Activated naive CD4-positive, alpha-beta T cell treated with anti-CD3 and anti-CD28 coated beads, Interleukin-2, amount 50 U/mL, for 24 hours (primary cell): ENCODE data around the gene PAX1.

Source experiments
- H3K27ac Mint-ChIP-seq: one replicate; pipeline ENCODE4 v1.8.0; 2021; ENCODE audit warnings: mild to moderate bottlenecking, mixed read lengths
- H3K27me3 Mint-ChIP-seq: one replicate; pipeline ENCODE4 v1.8.0; 2021; ENCODE audit warnings: mixed read lengths
- H3K36me3 Mint-ChIP-seq: one replicate; pipeline ENCODE4 v1.8.0; 2021; ENCODE audit warnings: mixed read lengths
- H3K4me1 Mint-ChIP-seq: one replicate; pipeline ENCODE4 v1.8.0; 2021; ENCODE audit warnings: mixed read lengths
- H3K4me3 Mint-ChIP-seq: one replicate; pipeline ENCODE4 v1.8.0; 2021; ENCODE audit warnings: mild to moderate bottlenecking, mixed read lengths
- H3K9me3 Mint-ChIP-seq: one replicate; pipeline ENCODE4 v1.8.0; 2021; ENCODE audit warnings: mixed read lengths

The PAX1 gene

GRCh38 chr20:21710863-21711431 is 5.5 kb downstream of the PAX1 start:
- H3K27me3 Mint-ChIP-seq, result peaks cover 36% of the 10 kb centered on the region
- no peak overlapping the region for H3K27ac Mint-ChIP-seq
- no peaks in the 10 kb centered on the region for H3K9me3 Mint-ChIP-seq
- no peaks in the 10 kb centered on the region for H3K4me1 Mint-ChIP-seq
- no peak overlapping the region for H3K4me3 Mint-ChIP-seq
- no peaks in the 10 kb centered on the region for H3K36me3 Mint-ChIP-seq

DNA sequence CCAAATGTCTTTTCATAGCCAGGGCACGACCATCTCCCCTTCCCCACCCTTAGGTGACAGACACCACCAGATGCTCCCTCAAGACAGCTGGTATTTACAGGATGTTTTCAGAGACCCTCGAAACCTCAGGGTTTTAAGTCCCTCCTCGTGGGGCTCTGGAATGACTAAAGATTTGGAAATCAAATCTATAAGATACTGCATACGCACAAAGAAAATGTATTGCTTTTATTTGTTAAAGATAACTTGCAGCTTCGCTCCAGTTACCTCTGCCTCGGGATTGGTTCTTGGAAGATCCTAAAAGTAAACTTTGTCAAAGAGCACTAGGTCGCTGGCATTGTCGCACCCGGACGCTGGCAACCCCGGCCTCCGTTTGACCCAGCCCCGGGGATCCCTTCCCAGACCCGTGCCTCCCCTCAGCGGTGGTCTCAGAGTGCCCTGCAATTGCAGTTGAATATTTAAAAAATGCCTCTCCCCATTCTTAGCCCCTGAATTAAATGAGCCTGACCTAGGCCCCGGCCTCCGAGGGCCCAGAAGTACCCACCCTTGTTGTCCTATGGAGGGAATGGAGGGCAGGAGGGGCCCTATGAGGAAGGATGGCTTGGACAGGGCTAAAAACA is 7.1 kb downstream of the PAX1 start:
- Mint-ChIP-seq H3K4me1 (no peaks in the 10 kb centered on the region), H3K27me3 (peaks cover 42% of the 10 kb centered on the region), H3K36me3 (no peaks in the 10 kb centered on the region), H3K9me3 (no peaks in the 10 kb centered on the region), H3K4me3 (no peak overlapping the region), H3K27ac (no peak overlapping the region)

DNA sequence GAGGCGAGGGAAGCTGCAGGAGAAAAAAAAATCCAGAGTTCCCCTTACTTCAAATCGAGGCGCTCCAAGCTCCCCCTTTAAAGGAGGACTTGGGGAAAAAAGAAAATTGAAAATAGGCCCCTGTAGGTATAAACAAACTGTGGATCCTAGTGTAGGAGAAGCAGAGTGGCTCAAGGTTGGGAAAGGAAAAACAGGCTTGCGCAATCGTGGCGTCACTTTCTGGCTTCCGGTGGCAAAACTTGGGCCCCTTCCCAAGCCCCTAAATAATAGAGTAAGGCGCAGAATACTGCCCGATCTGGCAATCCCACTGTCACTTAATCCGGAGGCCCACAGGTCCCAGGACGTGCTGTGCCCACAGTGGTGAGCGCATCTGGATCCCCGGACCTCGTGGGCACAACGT is 8.0 kb downstream of the PAX1 start:
- H3K4me3 Mint-ChIP-seq, result no peak overlapping the region
- no peak overlapping the region for H3K27ac Mint-ChIP-seq
- no peaks in the 10 kb centered on the region for H3K4me1 Mint-ChIP-seq
- H3K27me3 Mint-ChIP-seq, result peaks cover 44% of the 10 kb centered on the region
- H3K36me3 Mint-ChIP-seq, result no peaks in the 10 kb centered on the region
- H3K9me3 Mint-ChIP-seq, result no peaks in the 10 kb centered on the region

- H3K4me1 Mint-ChIP-seq, result no peaks in the 10 kb centered on the region
- H3K36me3 Mint-ChIP-seq, result no peaks in the 10 kb centered on the region
- H3K27ac Mint-ChIP-seq, result no peak overlapping the region
- peaks cover 39% of the 10 kb centered on the region for H3K27me3 Mint-ChIP-seq
- H3K4me3 Mint-ChIP-seq, result no peak overlapping the region
- no peaks in the 10 kb centered on the region for H3K9me3 Mint-ChIP-seq
Measured at GRCh38 chr20:21713901-21714296, 8.4 kb downstream of the PAX1 start.

GRCh38 chr20:21714297-21715192 is 9.1 kb downstream of the PAX1 start:
- no peaks in the 10 kb centered on the region for H3K4me1 Mint-ChIP-seq
- H3K9me3 Mint-ChIP-seq, result no peaks in the 10 kb centered on the region
- no peak overlapping the region for H3K27ac Mint-ChIP-seq
- peaks cover 41% of the 10 kb centered on the region for H3K27me3 Mint-ChIP-seq
- no peaks in the 10 kb centered on the region for H3K36me3 Mint-ChIP-seq
- H3K4me3 Mint-ChIP-seq, result no peak overlapping the region

DNA sequence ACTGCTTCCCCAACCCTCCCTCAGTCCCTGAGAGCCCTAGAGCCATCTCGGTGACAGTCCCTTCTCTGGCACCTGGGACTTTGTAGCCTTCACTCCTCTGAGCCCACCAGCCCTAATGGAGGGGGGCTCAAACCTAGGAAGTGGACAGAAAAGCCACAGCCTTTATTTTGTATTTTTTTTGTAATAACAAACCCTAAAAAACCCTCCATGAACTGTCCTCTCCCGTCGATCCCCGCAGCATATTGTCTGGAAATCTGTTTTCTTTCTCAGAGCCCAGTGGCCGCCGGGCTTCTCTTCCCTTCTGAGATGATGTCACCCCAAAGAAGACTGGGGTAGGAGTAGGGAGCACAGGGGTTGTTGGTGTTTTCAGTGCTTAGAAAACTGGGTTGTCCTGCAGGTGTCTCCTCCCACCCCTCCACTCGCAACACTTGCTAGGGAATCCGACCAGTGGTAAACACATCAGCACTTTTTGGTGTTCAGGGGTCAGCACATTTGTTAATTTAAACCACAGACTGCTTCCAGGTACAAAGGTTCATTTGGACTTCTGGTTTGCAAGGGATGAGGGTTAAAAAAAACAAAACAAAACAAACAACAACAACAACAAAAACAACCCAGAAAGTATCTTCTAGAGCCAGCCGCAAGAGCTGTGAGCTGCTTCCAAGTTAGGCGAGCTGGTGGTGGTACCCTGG is 9.9 kb downstream of the PAX1 start:
- H3K4me3 Mint-ChIP-seq, result no peak overlapping the region
- no peak overlapping the region for H3K27ac Mint-ChIP-seq

DNA sequence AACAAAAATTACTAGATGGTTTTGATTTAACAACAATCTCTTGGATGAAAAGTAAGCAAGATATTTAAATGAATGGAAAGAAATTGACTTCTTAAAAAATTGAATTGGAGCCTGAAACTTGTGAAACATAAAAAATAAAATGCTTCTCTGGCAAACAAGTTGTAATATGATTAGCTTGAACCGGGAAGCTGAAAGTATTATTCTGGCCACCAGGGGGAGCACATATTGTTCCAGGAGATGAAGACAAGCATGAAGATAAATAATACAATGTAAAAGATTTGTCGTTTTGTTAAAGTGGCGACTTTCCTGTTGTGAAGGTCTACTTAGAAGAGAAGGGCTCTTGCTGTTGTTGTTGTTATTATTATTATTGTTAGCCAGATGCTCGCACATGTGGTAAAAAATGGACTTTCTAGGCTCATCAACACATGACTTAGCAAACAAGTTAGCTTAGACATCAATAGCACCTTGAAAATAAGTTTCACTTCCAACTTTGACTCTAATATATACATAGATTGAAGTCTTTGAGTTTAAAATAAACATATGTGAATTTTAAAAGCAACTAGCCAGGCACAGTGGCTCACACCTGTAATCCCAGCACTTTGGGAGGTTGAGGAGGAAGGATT is 14.2 kb downstream of the PAX1 start:
- Mint-ChIP-seq H3K27ac (no peak overlapping the region), H3K27me3 (peaks cover 28% of the 10 kb centered on the region), H3K36me3 (no peaks in the 10 kb centered on the region), H3K4me3 (no peak overlapping the region), H3K9me3 (no peaks in the 10 kb centered on the region), H3K4me1 (no peaks in the 10 kb centered on the region)

More for the DNA sequence above, 9.9 kb downstream of the PAX1 start:
- H3K36me3 Mint-ChIP-seq, result no peaks in the 10 kb centered on the region
- peaks cover 38% of the 10 kb centered on the region for H3K27me3 Mint-ChIP-seq
- H3K4me1 Mint-ChIP-seq, result no peaks in the 10 kb centered on the region
- H3K9me3 Mint-ChIP-seq, result no peaks in the 10 kb centered on the region

DNA sequence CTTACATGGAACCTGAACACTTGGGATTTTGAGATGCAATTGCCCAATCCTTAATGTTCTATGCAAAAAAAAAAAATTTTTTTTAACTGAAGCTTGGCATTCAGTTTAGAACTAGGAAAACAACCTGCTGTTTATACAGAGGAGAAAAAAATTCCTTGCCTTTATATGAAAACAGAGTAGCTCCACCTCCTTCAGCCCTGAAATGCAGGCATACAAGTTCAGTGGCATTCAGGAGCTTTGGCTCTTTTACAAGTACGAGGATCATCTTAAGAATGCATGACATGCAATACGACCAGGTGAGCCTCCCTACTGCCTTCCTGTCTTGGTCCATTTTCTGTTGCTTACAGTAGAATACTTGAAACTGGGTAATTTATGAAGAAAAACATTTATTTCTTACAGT is 20.4 kb downstream of the PAX1 start:
- Mint-ChIP-seq H3K9me3 (no peaks in the 10 kb centered on the region), H3K27me3 (peaks cover 2% of the 10 kb centered on the region), H3K4me1 (no peaks in the 10 kb centered on the region), H3K27ac (no peak overlapping the region), H3K36me3 (no peaks in the 10 kb centered on the region), H3K4me3 (no peak overlapping the region)

GRCh38 chr20:21729316-21729715 is 23.9 kb downstream of the PAX1 start:
- no peaks in the 10 kb centered on the region for H3K4me1 Mint-ChIP-seq
- H3K4me3 Mint-ChIP-seq, result no peak overlapping the region
- H3K27ac Mint-ChIP-seq, result no peak overlapping the region
- no peaks in the 10 kb centered on the region for H3K36me3 Mint-ChIP-seq
- H3K27me3 Mint-ChIP-seq, result peaks cover 2% of the 10 kb centered on the region
- no peaks in the 10 kb centered on the region for H3K9me3 Mint-ChIP-seq

DNA sequence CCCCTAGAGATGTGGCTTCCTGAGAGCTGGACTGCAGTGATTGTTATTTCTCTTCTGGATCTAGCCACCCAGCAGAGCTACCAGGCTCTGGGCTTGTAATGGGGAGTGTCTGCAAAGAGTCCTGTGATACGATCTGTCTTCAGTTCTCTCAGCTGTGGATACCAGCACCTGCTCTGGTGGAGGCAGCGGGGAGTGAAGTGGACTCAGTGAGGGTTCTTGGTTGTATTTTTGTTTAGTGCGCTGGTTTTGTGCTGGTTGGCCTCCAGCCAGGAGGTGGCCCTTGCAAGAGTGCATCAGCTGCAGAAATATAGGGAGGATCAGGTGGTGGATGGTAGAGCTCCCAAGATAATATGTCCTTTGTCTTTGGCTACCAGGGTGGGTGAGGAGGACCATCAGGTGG is 33.7 kb downstream of the PAX1 start:
- H3K36me3 Mint-ChIP-seq, result no peaks in the 10 kb centered on the region
- H3K4me1 Mint-ChIP-seq, result no peaks in the 10 kb centered on the region
- H3K4me3 Mint-ChIP-seq, result no peak overlapping the region
- no peak overlapping the region for H3K27ac Mint-ChIP-seq
- no peaks in the 10 kb centered on the region for H3K27me3 Mint-ChIP-seq
- peaks cover 14% of the 10 kb centered on the region for H3K9me3 Mint-ChIP-seq

DNA sequence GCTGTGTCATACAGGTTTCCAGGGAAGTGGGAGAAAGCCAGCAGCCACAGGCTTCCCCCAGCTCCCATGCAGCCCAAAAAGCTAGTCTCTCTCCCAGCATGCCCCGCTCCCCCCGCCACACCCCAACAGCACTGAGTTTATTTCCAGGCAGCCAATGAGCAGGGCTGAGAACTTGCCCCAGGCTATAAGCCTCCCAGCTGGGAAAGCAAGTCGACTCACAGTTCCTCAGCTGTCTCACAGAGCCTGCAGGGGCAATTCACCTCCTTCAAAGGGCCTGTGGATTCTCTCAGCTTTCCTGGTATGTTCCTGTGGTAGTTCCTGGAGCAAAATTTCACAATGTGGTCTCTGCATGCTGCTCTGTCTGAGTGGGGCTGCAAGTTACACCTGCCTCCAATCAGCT is 34.2 kb downstream of the PAX1 start:
- Mint-ChIP-seq H3K4me1 (no peaks in the 10 kb centered on the region), H3K9me3 (peaks cover 14% of the 10 kb centered on the region), H3K27me3 (no peaks in the 10 kb centered on the region), H3K36me3 (no peaks in the 10 kb centered on the region), H3K4me3 (no peak overlapping the region), H3K27ac (no peak overlapping the region)

GRCh38 chr20:21741266-21741665 is 35.8 kb downstream of the PAX1 start:
- no peaks in the 10 kb centered on the region for H3K27me3 Mint-ChIP-seq
- no peaks in the 10 kb centered on the region for H3K4me1 Mint-ChIP-seq
- no peak overlapping the region for H3K4me3 Mint-ChIP-seq
- no peaks in the 10 kb centered on the region for H3K36me3 Mint-ChIP-seq
- peaks cover 14% of the 10 kb centered on the region for H3K9me3 Mint-ChIP-seq
- H3K27ac Mint-ChIP-seq, result no peak overlapping the region

DNA sequence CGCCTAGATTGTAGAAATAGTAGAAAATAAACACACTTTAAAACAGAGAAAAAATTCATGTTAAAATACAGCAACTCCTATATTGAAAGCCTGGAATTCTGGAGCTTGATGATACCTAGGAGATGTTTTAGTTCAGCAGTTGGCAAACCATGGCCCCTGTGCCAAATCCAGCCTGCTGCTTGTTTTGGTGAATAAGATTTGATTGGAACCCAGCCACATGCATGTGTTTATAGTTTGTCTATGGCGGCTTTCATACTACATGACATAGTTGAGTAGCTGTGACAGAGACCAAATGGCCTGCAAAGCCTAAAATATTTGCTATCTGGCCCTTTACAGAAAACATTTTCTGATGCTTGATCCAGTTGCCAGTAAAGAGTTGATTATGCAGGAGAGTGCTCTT is 57.2 kb downstream of the PAX1 start:
- no peaks in the 10 kb centered on the region for H3K36me3 Mint-ChIP-seq
- H3K4me1 Mint-ChIP-seq, result no peaks in the 10 kb centered on the region
- no peak overlapping the region for H3K27ac Mint-ChIP-seq
- H3K4me3 Mint-ChIP-seq, result no peak overlapping the region
- no peaks in the 10 kb centered on the region for H3K27me3 Mint-ChIP-seq
- H3K9me3 Mint-ChIP-seq, result peaks cover 4% of the 10 kb centered on the region

GRCh38 chr20:21767200-21767738 is 61.8 kb downstream of the PAX1 start:
- H3K27me3 Mint-ChIP-seq, result peaks cover 5% of the 10 kb centered on the region
- no peaks in the 10 kb centered on the region for H3K36me3 Mint-ChIP-seq
- no peak overlapping the region for H3K4me3 Mint-ChIP-seq
- H3K27ac Mint-ChIP-seq, result no peak overlapping the region
- peaks cover 4% of the 10 kb centered on the region for H3K9me3 Mint-ChIP-seq
- H3K4me1 Mint-ChIP-seq, result no peaks in the 10 kb centered on the region

DNA sequence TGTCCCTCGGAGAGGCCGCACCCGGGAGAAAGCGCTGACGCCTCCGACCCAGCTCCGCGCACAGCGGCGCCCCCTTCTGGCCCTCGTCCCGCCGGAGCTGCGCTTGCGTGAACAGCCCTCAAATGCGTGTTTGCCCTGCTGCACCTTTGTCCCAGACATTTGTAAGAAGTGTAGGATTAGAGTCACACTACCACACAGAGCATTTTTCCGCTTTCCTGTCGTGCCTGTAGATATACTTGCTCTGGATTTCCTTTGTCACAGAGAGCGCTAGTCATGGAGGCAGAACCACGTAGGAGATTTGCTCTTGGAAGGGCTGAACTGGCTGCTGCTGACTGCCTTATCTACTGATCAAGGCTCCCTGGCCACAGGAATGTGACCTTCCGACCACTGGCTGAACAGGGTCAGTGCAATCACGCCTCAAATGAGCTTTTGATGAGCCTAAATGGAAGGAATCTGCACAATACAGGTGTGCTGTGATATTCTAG is 62.3 kb downstream of the PAX1 start:
- peaks cover 5% of the 10 kb centered on the region for H3K27me3 Mint-ChIP-seq
- H3K4me1 Mint-ChIP-seq, result no peaks in the 10 kb centered on the region
- H3K27ac Mint-ChIP-seq, result no peak overlapping the region
- peaks cover 4% of the 10 kb centered on the region for H3K9me3 Mint-ChIP-seq
- H3K4me3 Mint-ChIP-seq, result no peak overlapping the region
- H3K36me3 Mint-ChIP-seq, result no peaks in the 10 kb centered on the region
